SK-N-SH treated with all-trans-retinoic acid at 6 μM for 48 hours (cell line): ENCODE measurements around the gene RBMS3.

Experiments used
- ATAC-seq: fragments of 200-7000 bp; cut with Tn5 transposase; 3 replicates; pipeline ENCODE4 v1.9.1; 2020; ENCODE audit warnings: mild to moderate bottlenecking, moderate library complexity
- ARNTL ChIP-seq: fragments of 450-650 bp; formaldehyde crosslinking; IDR thresholded peaks from 2 replicates; pipeline ENCODE4 v1.5.0; 2020; ENCODE audit warnings: low read depth, mild to moderate bottlenecking, moderate library complexity, borderline replicate concordance
- BACH2 ChIP-seq: fragments of 250-450 bp; sonication (Bioruptor Pico); IDR thresholded peaks from 2 replicates; pipeline ENCODE4 v1.9.0; 2021; ENCODE audit warnings: mild to moderate bottlenecking, borderline replicate concordance
- CSDC2 ChIP-seq: fragments of 250-450 bp; sonication (Bioruptor Pico); IDR thresholded peaks from 2 replicates; pipeline ENCODE4 v1.5.0; 2020; ENCODE audit warnings: mild to moderate bottlenecking, moderate library complexity
- ESRRG ChIP-seq: fragments of 250-450 bp; sonication (Bioruptor Pico); IDR thresholded peaks from 2 replicates; pipeline ENCODE4 v1.6.1; 2021; ENCODE audit warnings: mild to moderate bottlenecking
- GLIS3 ChIP-seq: fragments of 250-450 bp; sonication (Bioruptor Pico); IDR thresholded peaks from 2 replicates; pipeline ENCODE4 v1.5.0; 2020; ENCODE audit warnings: mild to moderate bottlenecking, moderate library complexity
- PPARA ChIP-seq: fragments of 250-450 bp; sonication (Bioruptor Pico); IDR thresholded peaks from 2 replicates; pipeline ENCODE4 v1.5.0; 2020; ENCODE audit warnings: mild to moderate bottlenecking, borderline replicate concordance
- RARB ChIP-seq: fragments of 250-450 bp; sonication (Bioruptor Pico); IDR thresholded peaks from 2 replicates; pipeline ENCODE4 v1.8.0; 2021; ENCODE audit warnings: mild to moderate bottlenecking, moderate library complexity
- SNAI2 ChIP-seq: fragments of 250-450 bp; sonication (Bioruptor Pico); IDR thresholded peaks from 2 replicates; pipeline ENCODE4 v1.5.0; 2020; ENCODE audit warnings: mild to moderate bottlenecking, moderate library complexity
- TCF4 ChIP-seq: fragments of 250-450 bp; sonication (Bioruptor Pico); IDR thresholded peaks from 2 replicates; pipeline ENCODE4 v1.8.0; 2021; ENCODE audit warnings: mild to moderate bottlenecking, moderate library complexity, borderline replicate concordance
- TOX ChIP-seq: fragments of 250-450 bp; sonication (Bioruptor Pico); IDR thresholded peaks from 2 replicates; pipeline ENCODE4 v1.8.0; 2021; ENCODE audit warnings: mild to moderate bottlenecking, moderate library complexity, borderline replicate concordance
- TSHZ2 ChIP-seq: fragments of 250-450 bp; sonication (Bioruptor Pico); IDR thresholded peaks from 2 replicates; pipeline ENCODE4 v1.5.0; 2020; ENCODE audit warnings: mild to moderate bottlenecking, moderate library complexity
- ZC3H10 ChIP-seq: fragments of 250-450 bp; sonication (Bioruptor Pico); IDR thresholded peaks from 2 replicates; pipeline ENCODE4 v1.5.1; 2021; ENCODE audit warnings: mild to moderate bottlenecking, moderate library complexity
- ZFP30 ChIP-seq: fragments of 450-650 bp; formaldehyde crosslinking; IDR thresholded peaks from 2 replicates; pipeline ENCODE4 v1.5.0; 2022; ENCODE audit warnings: mild to moderate bottlenecking, moderate library complexity
- ZNF565 ChIP-seq: fragments of 450-650 bp; formaldehyde crosslinking; conservative IDR thresholded peaks from 2 replicates; pipeline ENCODE4 v1.5.0; 2020; ENCODE audit warnings: low read depth, mild to moderate bottlenecking, moderate library complexity
- ZNF70 ChIP-seq: fragments of 450-650 bp; formaldehyde crosslinking; IDR thresholded peaks from 2 replicates; pipeline ENCODE4 v1.5.0; 2020; ENCODE audit warnings: mild to moderate bottlenecking, moderate library complexity
- ZNF8 ChIP-seq: fragments of 450-650 bp; formaldehyde crosslinking; IDR thresholded peaks from 2 replicates; pipeline ENCODE4 v1.5.0; 2020; ENCODE audit warnings: mild to moderate bottlenecking, moderate library complexity
- TF ChIP-seq, protein P1 (sequence below): fragments of 250-450 bp; sonication (Bioruptor Pico); IDR thresholded peaks from 2 replicates; pipeline ENCODE4 v1.5.1; 2020; ENCODE audit warnings: low read depth, mild to moderate bottlenecking, moderate library complexity
- TF ChIP-seq, protein P2 (sequence below): fragments of 250-450 bp; sonication (Bioruptor Pico); IDR thresholded peaks from 2 replicates; pipeline ENCODE4 v1.5.1; 2021; ENCODE audit warnings: mild to moderate bottlenecking, moderate library complexity
- TF ChIP-seq, protein P3 (sequence below): fragments of 250-450 bp; sonication (Bioruptor Pico); IDR thresholded peaks from 2 replicates; pipeline ENCODE4 v1.8.0; 2020; ENCODE audit warnings: mild to moderate bottlenecking, moderate library complexity, borderline replicate concordance

RBMS3 gene

GRCh38 chr3:29919571-29919970 is 638.7 kb downstream of the RBMS3 start:
- ATAC-seq = no peak
- no peak for TF ChIP-seq ZNF70 (CRISPR knock-in tag)
- TF ChIP-seq TSHZ2 = no peak
- no peak for TF ChIP-seq BACH2
- no peak for TF ChIP-seq GLIS3
- TF ChIP-seq TOX (CRISPR knock-in tag) = no peak
- TF ChIP-seq, protein P1, sequence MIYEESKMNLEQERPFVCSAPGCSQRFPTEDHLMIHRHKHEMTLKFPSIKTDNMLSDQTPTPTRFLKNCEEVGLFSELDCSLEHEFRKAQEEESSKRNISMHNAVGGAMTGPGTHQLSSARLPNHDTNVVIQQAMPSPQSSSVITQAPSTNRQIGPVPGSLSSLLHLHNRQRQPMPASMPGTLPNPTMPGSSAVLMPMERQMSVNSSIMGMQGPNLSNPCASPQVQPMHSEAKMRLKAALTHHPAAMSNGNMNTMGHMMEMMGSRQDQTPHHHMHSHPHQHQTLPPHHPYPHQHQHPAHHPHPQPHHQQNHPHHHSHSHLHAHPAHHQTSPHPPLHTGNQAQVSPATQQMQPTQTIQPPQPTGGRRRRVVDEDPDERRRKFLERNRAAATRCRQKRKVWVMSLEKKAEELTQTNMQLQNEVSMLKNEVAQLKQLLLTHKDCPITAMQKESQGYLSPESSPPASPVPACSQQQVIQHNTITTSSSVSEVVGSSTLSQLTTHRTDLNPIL (CRISPR knock-in tag) = no peak
- TF ChIP-seq ZNF8 (CRISPR knock-in tag) = no peak
- TF ChIP-seq ESRRG (CRISPR knock-in tag) = no peak
- TF ChIP-seq ZNF565 (CRISPR knock-in tag) = no peak
- TF ChIP-seq, protein P2, sequence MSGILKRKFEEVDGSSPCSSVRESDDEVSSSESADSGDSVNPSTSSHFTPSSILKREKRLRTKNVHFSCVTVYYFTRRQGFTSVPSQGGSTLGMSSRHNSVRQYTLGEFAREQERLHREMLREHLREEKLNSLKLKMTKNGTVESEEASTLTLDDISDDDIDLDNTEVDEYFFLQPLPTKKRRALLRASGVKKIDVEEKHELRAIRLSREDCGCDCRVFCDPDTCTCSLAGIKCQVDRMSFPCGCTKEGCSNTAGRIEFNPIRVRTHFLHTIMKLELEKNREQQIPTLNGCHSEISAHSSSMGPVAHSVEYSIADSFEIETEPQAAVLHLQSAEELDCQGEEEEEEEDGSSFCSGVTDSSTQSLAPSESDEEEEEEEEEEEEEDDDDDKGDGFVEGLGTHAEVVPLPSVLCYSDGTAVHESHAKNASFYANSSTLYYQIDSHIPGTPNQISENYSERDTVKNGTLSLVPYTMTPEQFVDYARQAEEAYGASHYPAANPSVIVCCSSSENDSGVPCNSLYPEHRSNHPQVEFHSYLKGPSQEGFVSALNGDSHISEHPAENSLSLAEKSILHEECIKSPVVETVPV (CRISPR knock-in tag) = no peak
- TF ChIP-seq TCF4 (CRISPR knock-in tag) = no peak
- no peak for TF ChIP-seq CSDC2 (CRISPR knock-in tag)
- no peak for TF ChIP-seq ARNTL
- TF ChIP-seq, protein P3, sequence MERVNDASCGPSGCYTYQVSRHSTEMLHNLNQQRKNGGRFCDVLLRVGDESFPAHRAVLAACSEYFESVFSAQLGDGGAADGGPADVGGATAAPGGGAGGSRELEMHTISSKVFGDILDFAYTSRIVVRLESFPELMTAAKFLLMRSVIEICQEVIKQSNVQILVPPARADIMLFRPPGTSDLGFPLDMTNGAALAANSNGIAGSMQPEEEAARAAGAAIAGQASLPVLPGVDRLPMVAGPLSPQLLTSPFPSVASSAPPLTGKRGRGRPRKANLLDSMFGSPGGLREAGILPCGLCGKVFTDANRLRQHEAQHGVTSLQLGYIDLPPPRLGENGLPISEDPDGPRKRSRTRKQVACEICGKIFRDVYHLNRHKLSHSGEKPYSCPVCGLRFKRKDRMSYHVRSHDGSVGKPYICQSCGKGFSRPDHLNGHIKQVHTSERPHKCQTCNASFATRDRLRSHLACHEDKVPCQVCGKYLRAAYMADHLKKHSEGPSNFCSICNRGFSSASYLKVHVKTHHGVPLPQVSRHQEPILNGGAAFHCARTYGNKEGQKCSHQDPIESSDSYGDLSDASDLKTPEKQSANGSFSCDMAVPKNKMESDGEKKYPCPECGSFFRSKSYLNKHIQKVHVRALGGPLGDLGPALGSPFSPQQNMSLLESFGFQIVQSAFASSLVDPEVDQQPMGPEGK (CRISPR knock-in tag) = no peak

GRCh38 chr3:29922992-29923746 is 642.3 kb downstream of the RBMS3 start:
- ATAC-seq = peak; percentile 46; the same call in 2 of the 3 replicates
- no peak for TF ChIP-seq ZNF565 (CRISPR knock-in tag)
- TF ChIP-seq TCF4 (CRISPR knock-in tag) = peak; percentile 49; the same call in 1 of the 2 replicates

- ATAC-seq = no peak
- TF ChIP-seq SNAI2 (no peak), GLIS3 (no peak), BACH2 (no peak), PPARA (no peak), TCF4 (CRISPR knock-in tag) (no peak), ESRRG (CRISPR knock-in tag) (no peak), ARNTL (no peak), ZFP30 (CRISPR knock-in tag) (no peak), ZNF8 (CRISPR knock-in tag) (no peak), ZNF70 (CRISPR knock-in tag) (no peak), RARB (CRISPR knock-in tag) (no peak), ZC3H10 (CRISPR knock-in tag) (no peak), CSDC2 (CRISPR knock-in tag) (no peak), TSHZ2 (no peak)
- TF ChIP-seq, protein P2 (CRISPR knock-in tag) = no peak
- TF ChIP-seq, protein P1 (CRISPR knock-in tag) = no peak
Observed at GRCh38 chr3:29924783-29925561, 644.1 kb downstream of the RBMS3 start.
